ENCODE results near the gene WWOX.

Gene WWOX

DNA sequence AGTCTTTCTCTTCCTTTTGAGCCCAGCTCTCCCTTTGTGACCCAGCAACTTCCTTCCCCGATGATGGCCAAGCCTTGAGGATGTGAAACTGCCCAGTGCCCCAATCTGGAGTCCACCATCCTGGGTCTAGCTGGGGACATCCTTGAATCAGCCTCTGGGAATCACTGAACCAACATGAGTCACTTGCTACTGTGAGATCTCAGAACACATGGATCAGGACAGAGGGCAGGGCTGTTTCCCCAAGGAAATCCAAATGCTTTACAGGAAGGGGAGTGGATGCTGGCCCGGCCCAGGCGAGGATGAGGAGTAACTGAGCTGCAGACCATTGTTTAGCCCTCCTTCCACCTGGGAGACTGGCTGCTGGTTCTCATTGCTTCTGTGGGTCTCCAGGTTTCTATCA lies 547.6 kb downstream of the WWOX start:
- no peak for DNase-seq (ENCODE audit: low read depth, low spot score)

DNA sequence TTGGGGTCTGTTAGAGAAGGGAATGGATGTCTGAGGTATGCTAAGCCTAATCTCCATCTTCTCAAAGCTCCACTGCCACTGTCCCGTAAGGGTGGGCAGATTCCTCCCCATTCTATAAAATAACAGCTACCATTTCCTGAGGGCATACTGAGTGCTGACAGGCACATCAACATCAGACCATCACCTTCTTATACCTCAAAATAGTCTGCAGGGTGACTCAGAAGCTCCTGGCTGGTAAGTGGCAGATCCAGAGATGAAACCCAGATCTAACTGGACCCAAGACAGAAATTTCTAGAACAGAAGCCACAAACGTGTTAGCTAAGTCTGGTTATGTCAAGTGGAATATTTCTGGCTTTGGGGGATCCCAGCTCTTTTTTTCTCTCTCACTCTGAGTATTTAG lies 548.0 kb downstream of the WWOX start:
- DNase-seq (ENCODE audit: low read depth, low spot score): no peak

DNA sequence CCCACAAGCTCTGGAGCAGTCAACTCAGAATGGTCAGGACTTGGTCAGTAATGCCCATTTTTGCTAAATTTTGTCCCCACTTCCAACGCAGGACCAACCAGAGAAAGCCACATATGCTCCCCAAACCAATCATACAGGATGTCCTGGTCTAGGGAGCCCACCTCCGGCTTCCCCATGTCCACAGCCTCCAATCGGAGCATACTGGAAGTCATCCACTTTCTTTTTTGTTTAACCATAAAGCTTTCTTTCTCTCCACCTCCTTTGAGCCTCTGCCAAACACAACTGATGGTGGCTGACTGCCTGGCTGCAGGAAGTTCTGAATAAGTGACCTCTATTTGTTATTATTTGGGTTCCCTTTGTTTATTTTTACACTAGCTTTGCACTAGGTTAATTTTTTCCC lies 549.1 kb downstream of the WWOX start:
- no peak for DNase-seq (ENCODE audit: low read depth, low spot score)

DNA sequence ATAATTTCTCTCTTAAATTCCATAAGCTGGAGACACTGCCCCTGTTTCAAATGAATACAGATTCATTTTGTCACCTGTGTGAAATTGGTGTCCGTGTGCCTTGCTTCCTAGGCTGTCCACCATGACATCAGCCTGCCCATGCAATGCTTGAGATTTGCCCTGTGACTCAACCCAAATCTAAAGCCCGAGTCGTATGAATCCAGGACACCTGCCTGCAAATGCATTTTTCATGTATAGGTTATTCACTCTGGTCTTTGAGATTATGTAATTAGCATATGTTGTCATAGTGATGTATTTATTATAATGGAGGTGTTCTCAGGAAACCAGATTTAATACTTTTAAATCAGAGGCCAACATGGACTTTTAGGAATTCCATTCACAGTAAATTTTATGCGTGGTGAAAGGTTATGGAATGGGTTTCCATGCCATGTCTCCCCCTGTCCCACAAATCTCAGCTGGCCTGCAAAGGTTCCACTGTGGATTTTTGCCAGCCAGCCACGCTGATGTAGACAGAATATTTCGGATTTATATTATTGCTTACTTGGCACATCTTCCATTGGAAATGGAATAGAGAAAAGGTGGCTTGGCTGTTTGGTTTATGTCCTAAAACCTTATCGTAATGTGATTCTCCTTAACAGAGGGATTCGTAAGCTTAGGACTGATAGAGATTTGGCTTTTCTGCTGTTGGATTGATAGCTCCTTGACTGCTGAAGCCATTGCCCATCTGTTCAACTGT lies 551.1 kb downstream of the WWOX start:
- no peak for DNase-seq (ENCODE audit: low read depth, low spot score)

DNA sequence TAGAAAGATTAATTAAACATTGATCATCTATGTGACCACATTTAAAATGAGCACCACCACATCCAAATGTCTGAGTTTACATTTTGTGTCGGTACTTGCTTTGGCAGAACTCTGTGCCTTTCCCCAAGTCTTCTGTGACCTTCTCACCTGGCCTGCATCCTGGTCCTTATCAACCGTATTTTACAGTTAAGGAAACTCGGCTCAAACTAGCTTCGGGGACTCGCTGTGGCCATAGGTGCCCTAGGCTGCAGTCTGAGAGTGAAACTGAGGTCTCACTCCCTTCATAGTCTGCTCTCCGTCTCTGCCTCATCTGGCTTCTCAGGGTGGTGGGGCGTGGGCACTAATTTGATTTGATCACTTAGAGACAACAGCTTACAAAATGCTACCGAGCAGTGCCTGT lies 555.5 kb downstream of the WWOX start:
- no peak for DNase-seq (ENCODE audit: low read depth, low spot score)

DNA sequence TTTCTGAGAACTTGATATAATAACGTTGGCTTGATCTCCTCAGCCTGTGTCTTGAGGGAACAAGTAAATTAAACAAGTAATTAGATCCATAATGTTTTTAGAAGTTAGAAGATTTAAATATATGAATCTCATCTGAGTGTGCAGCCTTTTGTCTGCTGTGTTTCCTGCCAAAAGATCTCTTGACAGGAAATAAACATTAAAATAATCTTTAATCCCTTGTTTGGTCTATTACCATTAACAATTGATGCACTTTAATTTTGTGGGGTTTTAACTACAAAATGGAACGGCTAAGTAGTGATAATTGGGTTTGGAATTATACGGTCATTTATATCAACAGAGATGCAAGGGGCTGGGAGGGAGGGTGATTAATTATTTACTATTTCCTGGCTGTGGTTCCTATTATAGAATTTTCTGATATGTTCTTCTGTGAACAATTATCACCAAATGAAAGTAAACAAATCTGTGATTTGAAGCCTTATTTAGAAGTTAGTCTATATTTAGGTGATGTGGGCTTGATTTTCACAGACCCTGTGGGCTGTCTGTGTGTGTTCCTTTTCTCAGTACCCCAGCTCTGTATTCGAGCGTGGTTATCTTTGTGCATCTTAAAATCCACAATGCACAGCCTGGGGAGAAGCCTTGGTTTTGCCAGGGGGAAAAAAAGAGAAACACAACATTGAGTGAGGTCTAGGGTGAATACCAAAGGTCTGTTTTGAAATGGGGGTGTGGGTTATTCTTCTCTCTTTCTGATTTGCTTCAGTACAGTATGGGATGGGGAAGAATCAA lies 556.1 kb downstream of the WWOX start:
- DNase-seq (ENCODE audit: low read depth, low spot score): no peak

DNA sequence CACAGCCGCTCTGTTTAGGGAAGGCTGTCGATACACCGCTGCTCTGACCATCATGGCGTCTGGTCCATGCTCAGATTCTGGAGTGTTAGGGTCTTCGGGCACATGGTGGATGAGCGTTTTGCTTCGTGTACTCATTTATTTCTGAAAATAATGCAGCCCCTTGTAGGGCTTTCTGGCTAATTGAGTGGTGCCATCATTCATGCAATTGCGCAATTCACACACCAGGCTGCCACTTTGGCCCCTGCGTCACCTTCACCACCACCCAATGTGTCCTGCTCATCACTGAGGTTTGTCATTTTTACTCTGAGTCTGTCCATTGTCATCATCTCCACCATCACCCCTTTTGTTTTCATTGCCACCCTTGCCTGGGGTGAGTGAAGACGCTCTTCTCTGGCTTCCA lies 557.4 kb downstream of the WWOX start:
- no peak for DNase-seq (ENCODE audit: low read depth, low spot score)

DNA sequence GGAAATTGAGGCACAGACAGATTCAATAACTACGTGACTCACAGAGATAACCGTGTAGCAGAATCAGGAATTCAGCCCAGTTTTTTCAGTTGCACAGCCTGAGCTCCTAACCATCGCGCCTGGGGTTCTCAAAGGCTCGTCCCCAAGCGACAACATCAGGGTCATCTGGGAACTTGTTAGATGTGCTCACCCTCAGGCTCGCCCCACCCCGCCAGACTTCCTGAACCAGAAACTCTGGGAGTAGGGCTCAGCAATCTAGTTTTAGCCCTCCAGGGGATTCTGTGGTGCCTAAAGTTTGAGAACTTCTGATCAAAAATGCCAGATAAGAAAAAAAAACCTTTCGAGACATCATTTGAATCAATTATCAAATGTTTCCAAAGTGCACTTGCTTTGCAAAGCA lies 559.8 kb downstream of the WWOX start:
- DNase-seq (ENCODE audit: low read depth, low spot score): no peak

DNA sequence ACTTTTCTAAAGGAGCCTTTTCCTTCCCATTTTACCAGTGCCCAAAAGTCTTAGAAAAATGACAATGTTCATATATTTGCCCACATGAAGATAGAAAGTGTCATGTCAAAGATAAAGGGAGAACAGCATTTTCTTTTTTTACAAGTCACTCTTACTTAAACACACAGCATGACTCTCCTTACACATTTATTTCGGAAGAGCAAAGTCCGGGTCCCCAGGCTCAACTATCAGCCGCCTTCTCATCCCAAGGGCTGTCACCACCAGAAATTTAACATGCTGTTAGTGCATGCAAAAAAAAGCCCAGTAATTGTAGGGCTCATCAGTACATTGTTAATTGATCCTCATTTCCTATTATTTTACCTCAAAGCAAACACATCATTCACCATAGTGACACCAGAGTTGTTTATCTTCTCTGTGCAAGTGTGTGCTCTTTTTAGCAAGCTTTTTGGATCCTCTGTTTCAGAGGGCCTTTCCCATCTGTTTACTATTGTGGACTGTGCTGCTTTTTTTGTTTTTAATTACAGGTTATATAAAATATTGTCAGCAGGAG lies 560.3 kb downstream of the WWOX start:
- no peak for DNase-seq (ENCODE audit: low read depth, low spot score)

DNA sequence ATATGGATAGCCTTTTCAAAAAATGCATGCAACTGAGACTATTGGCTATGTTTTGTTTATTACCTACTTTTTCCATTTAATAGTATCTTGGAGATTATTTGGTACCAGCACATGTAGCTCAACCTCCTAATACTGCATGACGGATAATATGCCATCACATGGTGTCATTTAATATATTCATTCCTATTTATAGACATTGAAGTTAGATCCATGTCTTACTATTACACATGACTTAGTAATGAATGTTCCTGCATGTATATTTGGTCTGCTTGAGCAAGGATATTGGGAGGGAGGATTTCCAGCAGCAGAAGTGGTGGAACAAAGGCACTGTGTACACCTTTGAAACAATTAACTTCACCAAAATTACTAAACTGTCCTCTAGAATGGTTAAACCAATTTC lies 561.3 kb downstream of the WWOX start:
- DNase-seq (ENCODE audit: low read depth, low spot score): no peak

DNA sequence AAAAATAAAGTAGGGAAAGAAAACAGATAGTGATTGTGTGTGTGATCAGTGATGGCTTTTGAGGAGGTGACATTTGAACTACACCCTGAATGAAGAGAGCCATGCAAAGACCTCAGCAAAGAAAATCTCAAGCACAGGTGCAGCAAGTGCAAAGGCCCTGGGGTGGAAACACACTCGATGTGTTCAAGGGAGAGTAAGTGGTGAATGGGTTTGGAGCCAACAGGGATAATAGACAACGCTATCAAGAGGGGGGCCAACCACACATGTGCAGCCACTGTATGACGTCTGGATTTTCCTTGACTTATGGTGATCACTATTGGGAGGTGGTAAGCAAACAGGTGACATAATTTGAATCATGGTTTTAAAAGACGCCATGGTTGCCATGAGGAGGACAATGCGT lies 564.2 kb downstream of the WWOX start:
- DNase-seq (ENCODE audit: low read depth, low spot score): no peak

DNA sequence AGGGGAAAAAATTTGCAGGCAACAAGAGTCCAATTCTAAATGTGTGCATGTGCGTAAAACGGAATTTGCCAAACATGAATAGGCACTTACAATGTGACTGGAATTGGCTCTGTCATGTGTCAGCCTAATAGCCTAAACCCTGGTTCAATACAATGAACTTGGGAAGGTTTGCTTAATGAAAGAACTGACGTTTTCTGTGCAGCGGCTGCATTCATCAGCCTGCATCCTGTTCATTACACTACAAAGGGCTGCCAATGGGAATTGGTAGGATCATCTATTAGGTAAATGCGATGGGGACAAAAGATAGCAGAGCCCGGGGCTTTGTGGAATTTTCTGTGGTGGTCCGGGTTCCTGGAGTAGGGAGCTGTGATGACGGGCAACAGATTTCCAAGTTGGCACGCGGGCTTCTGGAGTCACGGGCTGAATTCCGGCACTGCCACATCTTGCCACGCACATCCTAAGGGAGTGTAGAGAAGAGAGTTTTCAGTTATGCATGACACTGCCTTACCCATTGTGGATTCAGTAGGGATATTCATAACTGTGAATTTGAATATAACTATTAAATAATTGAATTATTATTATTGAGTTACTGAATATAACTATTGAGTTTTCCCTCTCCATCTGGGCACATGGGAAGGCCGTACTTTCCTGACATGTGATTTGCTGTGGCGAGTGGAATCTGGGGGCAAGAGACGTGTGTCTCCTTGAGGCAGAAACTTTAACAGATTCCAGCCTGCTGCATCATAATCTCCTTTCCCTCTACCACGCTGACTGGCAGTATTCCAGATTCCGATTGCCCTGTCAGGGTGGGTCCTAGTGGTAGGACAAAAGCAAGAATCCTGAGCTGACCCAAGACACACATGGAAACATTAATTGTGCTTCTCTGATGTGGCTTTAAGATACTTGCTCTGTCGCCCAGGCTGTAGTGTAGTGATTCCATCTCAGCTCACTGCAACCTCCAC lies 565.6 kb downstream of the WWOX start:
- DNase-seq (ENCODE audit: low read depth, low spot score): no peak

DNA sequence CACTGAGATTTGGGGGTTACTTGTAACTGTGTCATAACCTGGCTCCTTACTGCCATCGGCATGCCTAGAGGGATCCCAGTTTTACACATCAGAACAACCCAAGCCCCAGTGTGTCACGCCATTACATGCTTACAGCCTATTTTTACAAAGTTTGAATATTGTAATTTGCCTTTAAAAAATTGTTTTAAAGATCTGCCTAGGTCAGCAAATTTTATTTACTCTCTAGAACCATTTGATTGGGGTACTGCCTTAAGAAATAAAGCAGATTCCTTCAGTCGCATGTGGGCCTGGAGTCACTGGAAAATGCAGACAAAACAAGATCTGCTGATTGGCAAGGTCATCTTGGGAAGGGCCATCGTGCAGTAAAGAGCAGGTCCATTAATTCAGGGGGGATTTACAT lies 566.9 kb downstream of the WWOX start:
- DNase-seq (ENCODE audit: low read depth, low spot score): no peak

DNA sequence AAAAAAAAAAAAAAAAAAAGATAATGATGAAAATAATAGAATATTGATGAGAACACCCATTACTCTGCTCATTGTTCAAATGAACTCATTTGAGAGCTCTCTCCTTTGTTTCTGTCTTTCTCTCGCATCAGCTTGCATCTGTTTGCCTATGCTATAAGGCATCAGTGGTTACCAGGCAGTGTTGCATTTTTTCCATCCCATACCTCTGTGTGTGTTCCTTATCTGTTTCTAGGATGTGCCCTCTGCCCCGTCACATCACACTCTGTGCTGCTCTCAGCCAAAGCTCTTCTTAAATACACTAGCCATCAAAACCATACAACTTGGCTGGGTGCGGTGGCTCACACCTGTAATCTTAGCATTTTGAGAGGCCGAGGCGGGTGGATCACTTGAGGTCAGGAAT lies 568.2 kb downstream of the WWOX start:
- DNase-seq (ENCODE audit: low read depth, low spot score): no peak

DNA sequence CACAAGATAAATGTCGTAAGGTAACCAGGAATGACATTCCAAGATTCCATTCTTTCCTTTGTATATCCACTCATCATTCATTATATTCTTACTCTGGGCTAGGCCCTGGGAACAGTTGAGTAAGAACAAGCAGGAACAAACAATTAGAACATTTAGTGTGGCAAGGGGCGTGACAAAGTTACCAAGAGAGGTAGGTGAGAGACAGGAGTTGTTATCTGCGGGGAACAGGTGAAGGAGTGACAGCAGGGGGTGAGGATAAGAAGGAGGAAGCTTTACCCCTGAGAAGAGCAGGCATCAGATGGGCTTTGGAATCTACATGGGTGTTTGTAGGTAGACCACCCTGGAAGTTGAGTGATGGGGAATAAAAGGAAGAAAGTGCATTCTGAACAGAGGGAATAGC lies 568.9 kb downstream of the WWOX start:
- no peak for DNase-seq (ENCODE audit: low read depth, low spot score)

DNA sequence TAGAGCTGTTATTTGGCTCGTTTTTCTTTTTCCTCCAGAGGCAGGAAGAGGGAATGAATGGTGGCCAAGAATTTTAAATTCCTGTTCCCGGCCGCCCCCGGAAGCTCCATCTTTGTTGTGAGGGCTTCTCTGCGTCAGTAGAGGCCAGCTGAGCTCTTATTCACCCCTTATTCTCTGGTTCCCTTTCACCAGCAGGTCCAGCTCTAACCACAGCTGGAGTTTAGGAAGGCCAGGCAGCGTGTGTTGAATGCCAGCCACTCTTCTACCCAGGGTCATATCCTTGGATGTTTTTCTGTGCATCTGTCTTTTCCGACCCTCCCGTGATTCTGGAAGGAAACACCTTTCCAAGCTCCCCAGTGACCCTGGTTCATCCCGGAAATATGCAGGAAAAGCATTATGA lies 570.5 kb downstream of the WWOX start:
- DNase-seq (ENCODE audit: low read depth, low spot score): no peak

DNA sequence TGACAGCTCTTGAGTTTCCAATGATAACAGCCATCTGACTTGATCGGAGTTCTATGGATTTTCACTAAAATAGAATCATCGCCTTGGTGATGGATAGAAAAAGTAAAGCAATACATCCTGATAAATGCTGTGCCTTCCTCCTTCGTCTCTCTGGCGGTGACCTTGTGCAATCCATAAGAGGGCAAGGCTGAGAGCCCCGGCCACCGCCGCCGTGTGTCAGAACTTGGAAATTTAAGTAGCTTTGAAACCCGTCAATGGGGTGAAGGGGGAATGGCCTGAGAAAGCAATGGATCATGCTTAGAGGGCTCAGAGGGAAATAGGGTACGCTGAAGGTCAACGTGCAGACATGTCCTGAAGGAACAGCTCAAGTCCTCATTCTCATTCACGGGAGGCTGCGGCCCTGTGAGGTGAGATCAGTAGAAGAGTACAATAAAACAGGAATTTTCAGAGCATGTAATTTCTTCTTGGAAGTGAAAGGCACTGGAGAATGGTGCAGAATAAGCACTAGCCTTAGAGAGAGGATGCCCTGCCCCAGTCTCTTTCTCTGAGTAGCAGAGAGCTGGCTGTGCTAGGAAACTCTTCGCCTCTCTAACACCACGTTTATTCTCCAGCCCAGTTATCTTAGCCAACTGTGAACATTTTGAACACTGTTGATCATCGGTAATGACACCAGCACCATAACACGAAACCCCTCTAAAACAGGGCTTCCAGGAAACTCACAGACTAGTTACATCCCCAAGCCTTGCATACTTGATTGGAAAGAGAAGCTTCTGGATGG lies 573.5 kb downstream of the WWOX start:
- no peak for DNase-seq (ENCODE audit: low read depth, low spot score)

DNA sequence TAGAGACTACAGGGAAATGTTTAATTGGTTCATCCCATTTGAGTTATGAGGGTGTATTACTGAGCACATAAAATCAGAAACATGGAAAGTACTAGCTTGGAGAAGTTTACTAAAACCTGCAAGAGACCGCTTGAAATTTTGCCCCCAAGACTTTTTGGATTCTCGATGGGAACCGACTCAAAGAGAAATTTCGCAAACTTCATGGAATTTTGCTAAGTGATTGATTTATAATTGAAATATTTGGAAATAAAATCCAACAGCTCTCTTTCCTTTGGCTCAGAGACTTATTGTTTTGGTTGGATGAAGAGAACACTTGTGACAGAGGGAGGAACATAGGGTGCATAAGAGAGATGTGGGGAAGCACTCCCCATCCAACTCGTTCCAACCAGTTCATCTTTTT lies 574.4 kb downstream of the WWOX start:
- no peak for DNase-seq (ENCODE audit: low read depth, low spot score)

DNA sequence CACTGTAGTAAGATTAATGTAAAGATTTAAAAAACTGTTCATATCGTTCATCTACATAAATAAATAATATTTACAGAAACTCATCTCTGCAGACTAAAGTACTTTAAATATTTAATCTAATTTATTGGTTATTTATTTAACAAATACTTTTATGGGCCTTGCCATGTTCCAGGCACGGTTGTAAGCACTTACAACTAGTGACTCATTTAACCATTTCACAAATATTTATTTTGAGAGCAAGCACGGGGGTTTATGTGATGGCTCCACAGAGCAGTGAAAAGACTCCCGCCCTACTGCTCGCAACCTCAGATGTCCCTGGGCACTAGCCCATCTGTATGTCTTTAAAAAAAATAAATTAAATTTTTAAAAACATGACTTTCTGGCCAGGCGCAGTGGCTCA lies 575.9 kb downstream of the WWOX start:
- DNase-seq (ENCODE audit: low read depth, low spot score): no peak

DNA sequence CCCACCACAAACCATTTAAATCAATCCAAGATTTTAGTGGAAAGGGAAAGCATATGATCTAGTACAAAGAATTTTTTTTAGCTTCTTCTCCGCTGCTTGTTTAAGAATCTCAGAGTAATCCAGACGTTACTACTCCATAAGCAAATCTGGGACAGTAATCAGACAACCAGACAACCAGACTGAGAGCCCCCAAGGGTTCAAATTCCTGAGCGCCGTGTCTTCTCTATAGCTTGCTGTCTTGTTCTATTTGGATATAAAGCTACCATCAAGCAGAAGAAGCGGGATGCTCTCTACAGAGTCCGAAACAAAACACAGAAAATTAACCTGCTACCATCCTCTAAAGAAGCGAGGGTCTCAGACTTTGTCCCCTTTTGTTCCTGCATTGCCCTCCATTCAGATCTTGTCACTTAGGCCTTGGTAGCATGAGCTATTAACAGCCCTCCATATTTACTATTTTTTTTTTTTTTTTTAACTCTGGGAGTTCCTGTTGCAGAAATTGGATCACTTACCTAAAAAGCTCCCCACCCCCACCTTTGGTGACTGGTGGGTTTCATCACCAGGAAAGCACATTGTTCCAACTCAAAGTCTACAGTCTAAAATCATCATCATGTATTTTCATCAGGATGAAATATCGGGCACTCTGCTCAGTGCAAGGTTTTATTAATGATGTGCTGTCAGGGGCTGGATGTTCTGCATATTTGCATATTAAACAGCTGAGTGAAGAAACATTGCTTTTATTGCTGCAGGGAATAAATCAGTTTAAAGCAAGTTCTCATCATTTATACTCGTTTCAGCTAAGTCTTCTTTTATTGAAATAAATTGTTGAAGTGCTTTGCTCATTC lies 576.7 kb downstream of the WWOX start:
- DNase-seq (ENCODE audit: low read depth, low spot score): no peak
